AG04449 (cell line): ENCODE results near the gene AFAP1.

ENCODE experiments used
- CTCF ChIA-PET: fragments of 350-600 bp; formaldehyde crosslinking; extraction: SDS; loops from one replicate; lab custom pipeline; 2021; ENCODE audit warnings: antibody characterized with exemption; lab: Yijun Ruan, JAX
- POLR2A ChIA-PET: fragments of 400-600, 350-600 bp; formaldehyde crosslinking; extraction: SDS; loops from one replicate; lab custom pipeline; 2020; ENCODE audit warnings: antibody characterized with exemption, inconsistent platforms; lab: Yijun Ruan, JAX
- DNase-seq: peaks from one replicate; pipeline ENCODE4 v3.0.0-alpha.2; 2010; ENCODE audit warnings: low read depth, low spot score
- H3K4me3 ChIP-seq: 2 replicates; pipeline ENCODE4 v1.5.1; 2011; ENCODE audit warnings: low read depth, mild to moderate bottlenecking, control low read depth, low read length
- TF ChIP-seq, protein P1 (sequence below): IDR thresholded peaks from one replicate; pipeline ENCODE4 v1.5.1; 2011; ENCODE audit warnings: mild to moderate bottlenecking, moderate library complexity, low read length, control low read depth, inconsistent platforms; ENCODE audit not compliant: insufficient read depth; ENCODE audit errors: missing control alignments

Gene AFAP1

DNA sequence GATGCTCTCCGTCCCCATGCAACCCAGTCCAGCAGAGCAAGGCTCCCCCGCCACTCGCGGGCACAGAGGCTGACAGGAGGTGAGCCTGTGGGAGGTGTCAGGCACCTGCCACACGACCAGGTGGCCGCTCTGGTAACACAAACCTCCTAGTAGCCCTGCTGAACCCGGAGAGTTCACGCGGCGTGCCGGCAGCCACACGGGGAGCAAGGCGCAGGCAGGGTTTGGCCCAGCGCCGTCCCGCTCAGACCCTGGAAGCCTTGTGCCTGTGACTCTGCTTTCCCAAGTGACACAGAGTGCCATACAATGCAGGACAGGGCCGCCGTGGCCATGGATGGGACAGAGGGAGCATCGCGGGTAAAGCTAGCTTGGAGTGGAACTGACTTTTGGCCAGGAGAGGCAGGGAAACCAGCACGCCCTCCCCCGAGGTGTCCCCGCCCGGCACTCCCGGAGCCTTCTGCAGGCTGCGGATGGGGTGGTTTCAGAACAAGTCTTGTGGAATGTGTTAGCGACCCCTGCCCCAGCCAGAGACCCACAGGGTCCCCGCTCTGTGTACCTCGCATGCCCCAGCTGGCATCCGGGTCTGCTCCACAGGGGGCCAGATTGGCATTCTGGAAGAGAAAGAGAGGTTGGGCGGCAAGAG is 44.7 kb upstream of the AFAP1 start:
- ChIA-PET CTCF (interaction anchor here (0.6 to 6.8 kb wide), 4 partner anchors 13 to 214 kb away, joined by 3 to 193 read pairs (median 5); no protein-coding TSS in a partner anchor), POLR2A (no interaction called here)
- no peak for DNase-seq
- H3K4me3 ChIP-seq: no peak overlapping the region
- TF ChIP-seq, protein P1, sequence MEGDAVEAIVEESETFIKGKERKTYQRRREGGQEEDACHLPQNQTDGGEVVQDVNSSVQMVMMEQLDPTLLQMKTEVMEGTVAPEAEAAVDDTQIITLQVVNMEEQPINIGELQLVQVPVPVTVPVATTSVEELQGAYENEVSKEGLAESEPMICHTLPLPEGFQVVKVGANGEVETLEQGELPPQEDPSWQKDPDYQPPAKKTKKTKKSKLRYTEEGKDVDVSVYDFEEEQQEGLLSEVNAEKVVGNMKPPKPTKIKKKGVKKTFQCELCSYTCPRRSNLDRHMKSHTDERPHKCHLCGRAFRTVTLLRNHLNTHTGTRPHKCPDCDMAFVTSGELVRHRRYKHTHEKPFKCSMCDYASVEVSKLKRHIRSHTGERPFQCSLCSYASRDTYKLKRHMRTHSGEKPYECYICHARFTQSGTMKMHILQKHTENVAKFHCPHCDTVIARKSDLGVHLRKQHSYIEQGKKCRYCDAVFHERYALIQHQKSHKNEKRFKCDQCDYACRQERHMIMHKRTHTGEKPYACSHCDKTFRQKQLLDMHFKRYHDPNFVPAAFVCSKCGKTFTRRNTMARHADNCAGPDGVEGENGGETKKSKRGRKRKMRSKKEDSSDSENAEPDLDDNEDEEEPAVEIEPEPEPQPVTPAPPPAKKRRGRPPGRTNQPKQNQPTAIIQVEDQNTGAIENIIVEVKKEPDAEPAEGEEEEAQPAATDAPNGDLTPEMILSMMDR: no peak

- CTCF ChIA-PET: interaction anchor here (1.1 to 6.8 kb wide), 3 partner anchors 25 to 180 kb away, joined by 3 to 193 read pairs (median 53); no protein-coding TSS in a partner anchor
These were observed 43.6 kb upstream of the AFAP1 start for GRCh38 chr4:7983296-7983695.

GRCh38 chr4:7981738-7982394 is 42.2 kb upstream of the AFAP1 start:
- ChIA-PET CTCF (interaction anchor here (0.7 to 6.3 kb wide), 5 partner anchors 9 to 178 kb away, joined by 3 to 53 read pairs (median 3); no protein-coding TSS in a partner anchor), POLR2A (no interaction called here)
- no peak for DNase-seq
- TF ChIP-seq, protein P1: no peak
- H3K4me3 ChIP-seq: no peak overlapping the region

More at GRCh38 chr4:7983296-7983695, 43.6 kb upstream of the AFAP1 start:
- H3K4me3 ChIP-seq: no peak overlapping the region
- POLR2A ChIA-PET: no interaction called here
- no peak for DNase-seq
- TF ChIP-seq, protein P1: no peak

DNA sequence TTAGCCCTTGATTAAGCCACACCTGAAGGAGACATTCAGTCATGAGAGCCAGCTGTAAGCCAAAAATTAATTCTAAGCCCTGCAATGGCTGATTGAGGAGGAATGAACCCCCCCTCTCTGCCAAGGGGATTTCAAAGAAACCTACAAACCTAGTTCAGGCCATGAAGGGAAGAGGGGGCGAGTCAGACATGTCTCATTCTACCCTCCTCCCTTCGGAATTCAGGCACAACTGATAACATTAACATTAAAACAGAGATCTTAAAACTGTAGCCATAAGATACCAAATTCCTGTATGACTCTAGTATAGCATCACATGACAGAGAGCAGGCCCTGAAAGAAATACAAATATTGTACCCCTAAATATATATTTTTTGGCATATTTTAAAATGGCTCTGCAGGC is 40.4 kb upstream of the AFAP1 start:
- CTCF ChIA-PET: interaction anchor here (1.1 to 6.3 kb wide), 3 partner anchors 8 to 176 kb away, joined by 3 to 53 read pairs (median 27); no protein-coding TSS in a partner anchor

DNA sequence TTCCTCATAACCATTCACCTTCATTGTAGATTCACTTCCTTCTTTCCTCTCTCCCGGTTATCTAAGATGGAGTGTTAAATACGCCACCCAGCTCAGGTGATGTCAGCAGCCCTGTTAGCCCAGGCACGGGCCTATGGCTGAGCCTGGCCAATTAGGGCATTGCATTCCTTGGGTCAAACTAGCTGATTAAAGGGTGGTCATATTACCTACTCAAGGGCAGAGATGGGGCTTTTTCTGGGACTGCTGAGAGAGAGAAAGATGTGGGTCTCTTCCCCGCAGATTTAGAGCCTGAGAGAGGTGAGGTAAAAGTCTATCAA is 39.9 kb upstream of the AFAP1 start:
- CTCF ChIA-PET: interaction anchor here (1.1 to 6.3 kb wide), 4 partner anchors 8 to 176 kb away, joined by 3 to 53 read pairs (median 15); no protein-coding TSS in a partner anchor
- POLR2A ChIA-PET: interaction anchor here (0.6 kb wide), 1 partner anchor 181 kb away, joined by 3 read pairs; no protein-coding TSS in a partner anchor
- no peak for DNase-seq
- H3K4me3 ChIP-seq: no peak overlapping the region
- TF ChIP-seq, protein P1: no peak

More for the DNA sequence above, 40.4 kb upstream of the AFAP1 start:
- POLR2A ChIA-PET: no interaction called here
- TF ChIP-seq, protein P1: no peak
- H3K4me3 ChIP-seq: no peak overlapping the region
- DNase-seq: no peak
